ENCODE measurements around the gene RASSF1. TPM values are rescaled to one million over a fixed set of nuclear protein-coding genes. Genes with fewer than 3 reads are reported as not detected.

Gene RASSF1
- total RNA-seq, 1 experiment from 2014 or later: 17.4 TPM

DNA sequence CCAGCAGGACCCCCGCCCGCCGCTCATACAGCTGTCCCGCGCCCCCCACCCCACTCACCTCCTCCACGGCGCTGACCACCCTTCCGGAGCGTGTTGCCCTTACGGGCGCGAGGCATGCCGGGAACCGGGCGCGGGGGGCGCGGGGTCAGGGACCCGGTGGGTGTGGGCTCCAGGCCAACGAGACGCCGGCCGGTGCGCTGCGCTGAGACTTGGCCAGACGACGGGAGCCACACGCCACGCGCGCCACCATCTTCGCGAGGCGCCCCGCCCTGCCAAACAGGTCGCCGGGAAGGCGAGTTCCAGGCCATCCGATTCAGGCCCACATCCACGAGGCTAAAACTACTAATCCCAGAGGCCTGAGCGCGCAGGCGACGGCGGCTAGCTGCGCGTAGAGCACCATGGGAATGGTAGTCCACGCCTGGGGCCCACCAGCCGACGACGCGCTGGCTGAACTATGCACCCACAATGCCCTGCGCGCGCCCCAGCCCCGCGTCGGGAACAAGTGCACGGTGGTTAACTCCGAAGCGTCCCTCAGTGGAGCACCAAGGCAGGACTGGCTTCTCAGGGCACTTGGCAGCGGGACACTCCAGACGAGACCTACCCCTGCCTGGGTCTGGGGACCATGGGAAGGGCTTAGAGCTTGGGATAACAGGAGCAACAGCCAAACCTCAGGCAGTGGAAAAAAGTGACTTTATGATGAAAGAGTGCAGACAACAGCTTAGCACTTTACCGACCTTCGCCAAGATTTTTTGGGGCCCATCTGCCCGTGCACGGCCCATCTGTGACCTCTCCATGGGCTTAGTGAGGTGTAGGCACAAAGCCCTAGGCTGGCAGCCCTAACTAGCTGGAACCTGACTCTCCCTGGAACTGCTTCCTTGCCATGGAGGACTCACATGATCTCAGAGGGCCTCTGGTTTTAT lies 48.2 kb downstream of the RASSF1 start, which contains the start of gene IFRD2:
IFRD2 (minus strand) TSS at position 271 of the 920 bp plus-strand sequence; CDS start at position 116, 155 bp downstream.
- Histone ChIP-seq H3K9me3 (ENCODE audit: control insufficient read depth, insufficient read depth, low read depth, low read length) (no peaks in the 10 kb centered on the region), H3K27ac (ENCODE audit: low read length) (peak within 1 kb of the TSS; percentile 93), H3K4me1 (ENCODE audit: control insufficient read depth, insufficient read depth, low read length) (peaks cover 9% of the 10 kb centered on the region), H3K36me3 (ENCODE audit: control insufficient read depth, insufficient read depth, low read length) (no peaks in the 10 kb centered on the region), H3K4me3 (ENCODE audit: low read depth in 2 of 2, low read length in 2 of 2) (peak within 1 kb of the TSS; percentile 87 to 89), H3K27me3 (ENCODE audit: control insufficient read depth, insufficient read depth, low read length) (no peaks in the 10 kb centered on the region)
- TF ChIP-seq POLR2AphosphoS5 (IDR thresholded peaks at IDR 0.05; ENCODE audit: low read depth, low read length): peak; percentile 54; the same call in 1 of the 2 replicates
- TF ChIP-seq REST (IDR thresholded peaks at IDR 0.05; ENCODE audit: insufficient read depth in 1 of 2, low read depth in 2 of 2, low read length in 1 of 2): no peak
- intact Hi-C loops (cut with micrococcal nuclease; ENCODE audit: unreplicated experiment) (no loop called here), in situ Hi-C loops (cut with HindIII; ENCODE audit: low pct_unique_long_range_greater_than_20kb, low sequenced_read_pairs) (no loop called here)
- ChIA-PET POLR2A (no interaction called here), CTCF (interaction anchor here (0.6 to 0.7 kb wide), 2 partner anchors 55 to 66 kb away, joined by 3 to 13 read pairs; no protein-coding TSS in a partner anchor)
- peak; percentile 83 for DNase-seq (ENCODE audit: low read depth, low spot score)
- BruUV-seq (replicated peaks): no TSS peak
- ATAC-seq: peak; percentile 98

GRCh38 chr3:50290161-50290641 lies 50.4 kb downstream of the RASSF1 start:
- TF ChIP-seq REST (IDR thresholded peaks at IDR 0.05; ENCODE audit: insufficient read depth in 1 of 2, low read depth in 2 of 2, low read length in 1 of 2): no peak
- no peak for TF ChIP-seq SIN3A (IDR thresholded peaks at IDR 0.05; ENCODE audit: borderline replicate concordance, insufficient read depth, low read depth, low read length)
- TF ChIP-seq POLR2AphosphoS5 (IDR thresholded peaks at IDR 0.05; ENCODE audit: low read depth, low read length): no peak
- TF ChIP-seq CTCF (IDR thresholded peaks at IDR 0.05): no peak
- TF ChIP-seq TCF7L2 (IDR thresholded peaks at IDR 0.05; ENCODE audit: low read depth, low read length): no peak
- CTCF ChIA-PET: no interaction called here
- DNase-seq (ENCODE audit: low read depth, low spot score) (no peak), ATAC-seq (no peak)
- Histone ChIP-seq H3K27ac (ENCODE audit: low read length) (no peak overlapping the region), H3K4me3 (ENCODE audit: low read depth in 2 of 2, low read length in 2 of 2) (no peak overlapping the region), H3K27me3 (ENCODE audit: control insufficient read depth, insufficient read depth, low read length) (no peaks in the 10 kb centered on the region), H3K9me3 (ENCODE audit: control insufficient read depth, insufficient read depth, low read depth, low read length) (no peaks in the 10 kb centered on the region), H3K4me1 (ENCODE audit: control insufficient read depth, insufficient read depth, low read length) (peaks cover 9% of the 10 kb centered on the region), H3K36me3 (ENCODE audit: control insufficient read depth, insufficient read depth, low read length) (no peaks in the 10 kb centered on the region)
- in situ Hi-C loops (cut with HindIII; ENCODE audit: low pct_unique_long_range_greater_than_20kb, low sequenced_read_pairs): no loop called here
- BruUV-seq (replicated peaks): no TSS peak
- intact Hi-C loops (cut with micrococcal nuclease; ENCODE audit: unreplicated experiment): no loop called here
- POLR2A ChIA-PET: no interaction called here

Measured in Panc1 (cell line).